Sigmoid colon (tissue), 3 donors: ENCODE measurements around the gene TLCD4.

ENCODE experiments used
- POLR2A ChIP-seq, 2 donors: fragments of 450-650 bp; IDR thresholded peaks; one replicate each; pipeline ENCODE4 v1.6.1; 2016; ENCODE audit warnings: antibody characterized with exemption in 2 of 2, mild to moderate bottlenecking in 2 of 2, moderate library complexity in 2 of 2
- TF ChIP-seq, protein P1 (sequence below), 4 experiments: fragments of 450-650 bp in 3 of 4; fragments of 200-600 bp in 1 of 4; IDR thresholded peaks; one replicate each; pipeline ENCODE4 v1.5.1; 2016 to 2019; ENCODE audit warnings: antibody characterized with exemption in 4 of 4, mild to moderate bottlenecking in 3 of 4, moderate library complexity in 2 of 4

DNA sequence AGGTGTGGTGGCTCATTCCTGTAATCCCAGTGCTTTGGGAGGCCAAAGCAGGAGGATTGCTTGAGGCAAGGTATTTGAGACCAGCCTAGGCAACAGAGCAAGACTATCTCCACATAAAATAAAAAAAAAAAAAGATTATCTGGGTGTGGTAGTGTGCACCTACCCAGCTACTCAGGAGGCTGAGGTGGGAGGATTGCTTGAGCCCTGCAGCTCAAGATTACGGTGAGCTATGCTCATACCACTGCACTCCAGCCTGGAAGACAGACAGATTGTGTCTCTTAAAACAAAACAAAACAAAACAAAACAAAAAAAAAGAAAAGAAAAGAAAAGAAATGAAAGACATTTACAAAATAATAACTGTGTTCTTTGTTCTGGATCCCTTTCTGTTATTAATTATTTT lies 6.1 kb upstream of the TLCD4 start:
- no peak for TF ChIP-seq POLR2A (IDR thresholded peaks at IDR 0.05)
- TF ChIP-seq, protein P1, sequence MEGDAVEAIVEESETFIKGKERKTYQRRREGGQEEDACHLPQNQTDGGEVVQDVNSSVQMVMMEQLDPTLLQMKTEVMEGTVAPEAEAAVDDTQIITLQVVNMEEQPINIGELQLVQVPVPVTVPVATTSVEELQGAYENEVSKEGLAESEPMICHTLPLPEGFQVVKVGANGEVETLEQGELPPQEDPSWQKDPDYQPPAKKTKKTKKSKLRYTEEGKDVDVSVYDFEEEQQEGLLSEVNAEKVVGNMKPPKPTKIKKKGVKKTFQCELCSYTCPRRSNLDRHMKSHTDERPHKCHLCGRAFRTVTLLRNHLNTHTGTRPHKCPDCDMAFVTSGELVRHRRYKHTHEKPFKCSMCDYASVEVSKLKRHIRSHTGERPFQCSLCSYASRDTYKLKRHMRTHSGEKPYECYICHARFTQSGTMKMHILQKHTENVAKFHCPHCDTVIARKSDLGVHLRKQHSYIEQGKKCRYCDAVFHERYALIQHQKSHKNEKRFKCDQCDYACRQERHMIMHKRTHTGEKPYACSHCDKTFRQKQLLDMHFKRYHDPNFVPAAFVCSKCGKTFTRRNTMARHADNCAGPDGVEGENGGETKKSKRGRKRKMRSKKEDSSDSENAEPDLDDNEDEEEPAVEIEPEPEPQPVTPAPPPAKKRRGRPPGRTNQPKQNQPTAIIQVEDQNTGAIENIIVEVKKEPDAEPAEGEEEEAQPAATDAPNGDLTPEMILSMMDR (IDR thresholded peaks at IDR 0.05): no peak
